Dermis blood vessel endothelial cell (primary cell): Measurements from ENCODE around the gene C19orf25. TPM values are rescaled to one million over a fixed set of nuclear protein-coding genes. Genes with fewer than 3 reads are reported as not detected.
"Not testable (repeated sequence)": the region's sequence is repeated elsewhere in the genome, so short reads cannot be mapped to it uniquely, and the experiment has no call there.

Experiments
- DNase-seq: peaks from one replicate; pipeline ENCODE4 v3.0.0; 2010
- total RNA-seq: library from RNA; depleted of rRNA; stranded (reverse); fragments of >200 nt; gene quantifications from 2 replicates; pipeline ENCODE4 v1.2.3, GENCODE V29; 2014

Gene C19orf25
- total RNA-seq = 22.0 and 28.1 TPM in 2 replicates

- DNase-seq = peak; percentile 95
Measured at GRCh38 chr19:1478934-1479707, at the start of gene C19orf25. Gene C19orf25, minus strand, starts transcription at chr19:1479215. Its CDS starts 312 bp downstream, at chr19:1478903.

GRCh38 chr19:1527650-1528309, 48.8 kb upstream of the C19orf25 start:
- DNase-seq = no peak

- no peak for DNase-seq
Measured at GRCh38 chr19:1526979-1527649, 48.1 kb upstream of the C19orf25 start.

- DNase-seq = no peak
Measured at GRCh38 chr19:1526066-1526778, 47.2 kb upstream of the C19orf25 start.

GRCh38 chr19:1525343-1525742, 46.3 kb upstream of the C19orf25 start:
- DNase-seq = no peak

GRCh38 chr19:1524972-1525325, 45.9 kb upstream of the C19orf25 start:
- DNase-seq = no peak

- no peak for DNase-seq
Measured at GRCh38 chr19:1524287-1524971, 45.4 kb upstream of the C19orf25 start.

GRCh38 chr19:1523412-1524286, 44.6 kb upstream of the C19orf25 start, which contains the start of gene PLK5:
Gene PLK5, plus strand, starts transcription at chr19:1524077. Its CDS starts 2,920 bp downstream, at chr19:1526997.
- no peak for DNase-seq

- no peak for DNase-seq
Measured at GRCh38 chr19:1522838-1523237, 43.8 kb upstream of the C19orf25 start.

GRCh38 chr19:1522061-1522460, 43.0 kb upstream of the C19orf25 start:
- no peak for DNase-seq

- DNase-seq = no peak
Measured at GRCh38 chr19:1521636-1522035, 42.6 kb upstream of the C19orf25 start.

- no peak for DNase-seq
Measured at GRCh38 chr19:1520203-1520780, 41.3 kb upstream of the C19orf25 start.

GRCh38 chr19:1519802-1520201, 40.8 kb upstream of the C19orf25 start:
- DNase-seq = not testable (repeated sequence)

GRCh38 chr19:1518471-1518870, 39.5 kb upstream of the C19orf25 start:
- DNase-seq = no peak

GRCh38 chr19:1516395-1516753, 37.4 kb upstream of the C19orf25 start:
- DNase-seq = no peak

- DNase-seq = no peak
Measured at GRCh38 chr19:1514986-1515721, 36.1 kb upstream of the C19orf25 start.

GRCh38 chr19:1514295-1514661, 35.3 kb upstream of the C19orf25 start:
- no peak for DNase-seq

GRCh38 chr19:1513499-1514294, 34.7 kb upstream of the C19orf25 start:
- peak; percentile 55 for DNase-seq
